Large intestine (tissue), 3 donors: ENCODE data around the gene PCNX4. TPM values are rescaled to one million over a fixed set of nuclear protein-coding genes. Genes with fewer than 3 reads are reported as not detected.

Source experiments
- DNase-seq, 2 donors: peaks; one replicate each; pipeline versions ENCODE4 v3.0.0 to v3.0.0-alpha.2; 2013
- H3K27ac ChIP-seq: one replicate; pipeline ENCODE4 v1.5.1; 2013; ENCODE audit warnings: low read length
- H3K27me3 ChIP-seq: 2 replicates; pipeline ENCODE4 v1.6.1; 2013; ENCODE audit warnings: low read length; ENCODE audit not compliant: control insufficient read depth, insufficient read depth
- H3K36me3 ChIP-seq: 2 replicates; pipeline ENCODE4 v1.6.1; 2013; ENCODE audit warnings: low read length; ENCODE audit not compliant: control insufficient read depth, insufficient read depth
- H3K4me1 ChIP-seq: one replicate; pipeline ENCODE4 v1.6.1; 2013; ENCODE audit warnings: low read length; ENCODE audit not compliant: control insufficient read depth, insufficient read depth
- H3K4me3 ChIP-seq: one replicate; pipeline ENCODE4 v1.5.1; 2013; ENCODE audit warnings: low read length
- H3K9me3 ChIP-seq: one replicate; pipeline ENCODE4 v1.6.1; 2013; ENCODE audit warnings: mild to moderate bottlenecking, low read depth, low read length, moderate library complexity; ENCODE audit not compliant: control insufficient read depth
- WGBS: methylation state at CpG from one replicate; pipeline ENCODE4 v1.1.5; 2013; ENCODE audit warnings: low lambda C conversion rate; ENCODE audit not compliant: insufficient coverage; 5-methylcytosine and 5-hydroxymethylcytosine counted together
- polyA plus RNA-seq: library from polyadenylated mRNA; unstranded; fragments of 120-200 nt; gene quantifications from one replicate; pipeline ENCODE4 v1.2.1, GENCODE V29; 2013

Gene PCNX4
- polyA plus RNA-seq, 1 donor, result 48.4 TPM

DNA sequence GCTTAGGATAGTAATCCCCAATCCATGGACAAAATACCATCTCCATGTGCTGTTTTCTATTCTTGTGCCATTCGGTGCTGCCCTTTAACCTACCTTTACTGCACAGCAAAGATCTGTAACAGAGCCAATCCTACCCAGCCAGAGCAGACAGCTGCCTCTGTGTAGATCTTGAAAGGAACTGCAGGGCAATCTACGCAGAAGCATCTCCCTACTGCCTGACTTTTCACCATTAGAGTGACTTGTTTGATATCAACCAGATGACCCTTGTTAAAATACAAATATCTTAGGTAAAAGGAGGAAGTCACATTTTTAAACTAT lies 123.4 kb downstream of the PCNX4 start:
- Histone ChIP-seq H3K27ac (peak overlapping the region; percentile 4), H3K36me3 (no peaks in the 10 kb centered on the region), H3K4me1 (no peaks in the 10 kb centered on the region), H3K9me3 (no peaks in the 10 kb centered on the region), H3K4me3 (no peak overlapping the region), H3K27me3 (peaks cover 2% of the 10 kb centered on the region)
- no CpG with 5 or more reads among the region's 2 CpGs for WGBS
- peak in 1 of 2 donors; percentile 21 for DNase-seq

DNA sequence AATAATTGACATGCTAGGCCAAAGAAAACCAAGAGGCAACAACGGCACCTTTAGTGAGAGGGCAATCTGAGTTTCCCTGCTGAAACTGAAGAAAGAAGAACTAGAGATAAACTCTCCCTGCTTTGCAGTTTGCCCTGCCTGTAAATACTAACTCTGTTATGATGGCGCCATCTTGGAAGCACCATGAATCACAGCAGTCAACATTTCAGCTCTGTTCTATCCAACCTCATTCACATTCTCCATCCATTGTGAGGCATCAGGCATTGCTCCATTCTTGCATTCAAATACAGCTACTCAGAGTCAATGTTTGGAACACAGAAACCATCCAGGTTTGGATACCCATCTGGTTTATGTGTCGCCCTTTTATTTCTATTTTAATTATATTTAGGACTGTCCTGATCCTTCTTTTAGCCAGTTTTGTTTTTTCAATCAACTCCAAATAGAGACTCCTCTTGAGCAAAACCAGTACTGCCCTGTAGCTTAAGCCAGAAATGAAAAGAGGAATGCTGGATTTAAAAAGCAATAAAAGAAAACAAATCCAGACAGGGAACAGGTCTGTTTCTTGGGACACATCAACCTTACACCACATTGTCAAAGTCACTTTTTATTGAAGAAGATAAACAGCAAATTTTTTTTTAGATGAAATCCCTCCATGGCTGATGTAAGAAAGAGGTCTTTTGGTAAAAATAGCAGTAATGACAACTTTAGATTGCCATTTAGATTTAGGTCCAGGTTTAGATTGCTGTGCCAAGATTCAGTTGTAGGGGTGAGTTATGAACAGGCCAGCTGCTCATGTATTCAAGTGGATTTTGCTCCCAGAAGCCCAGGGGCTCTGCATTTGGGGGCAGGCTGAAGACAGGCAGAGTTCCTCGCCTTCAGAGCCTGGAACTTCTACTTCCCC lies 124.0 kb downstream of the PCNX4 start:
- no peak overlapping the region for H3K4me3 ChIP-seq
- no peak for DNase-seq
- no peaks in the 10 kb centered on the region for H3K4me1 ChIP-seq
- peak overlapping the region; percentile 4 for H3K27ac ChIP-seq
- H3K9me3 ChIP-seq, result no peaks in the 10 kb centered on the region
- peaks cover 2% of the 10 kb centered on the region for H3K27me3 ChIP-seq
- no peaks in the 10 kb centered on the region for H3K36me3 ChIP-seq
- 100% methylated on average over 1 of the region's 4 CpGs for WGBS

DNA sequence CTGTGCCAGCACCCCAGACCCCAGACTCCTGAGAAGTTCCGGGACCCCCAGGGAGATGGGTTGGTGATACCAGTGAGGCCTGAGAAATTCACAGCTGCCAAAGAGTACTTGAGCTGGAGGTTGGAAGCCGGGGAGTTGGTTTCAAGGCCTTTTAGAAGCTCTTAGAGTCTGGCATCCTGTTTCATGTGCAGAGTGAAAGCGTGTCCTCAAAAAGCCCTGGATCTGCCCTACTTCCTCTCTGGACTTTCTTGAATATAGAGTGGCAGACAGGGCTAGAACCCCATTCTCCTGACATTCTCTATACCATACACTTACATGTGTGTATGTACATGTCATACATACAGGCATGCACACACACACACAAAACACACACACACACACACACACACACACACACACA lies 126.0 kb downstream of the PCNX4 start:
- WGBS, result no CpG with 5 or more reads among the region's 3 CpGs
- DNase-seq, result no peak
- Histone ChIP-seq H3K36me3 (no peaks in the 10 kb centered on the region), H3K4me1 (no peaks in the 10 kb centered on the region), H3K4me3 (no peak overlapping the region), H3K9me3 (no peaks in the 10 kb centered on the region), H3K27me3 (no peaks in the 10 kb centered on the region), H3K27ac (no peak overlapping the region)

Other genes starting within 250 kb of the PCNX4 start
- gene RTN1, start 221.1 kb upstream of the PCNX4 start, polyA plus RNA-seq, result 45.0 TPM
- gene LRRC9, start 171.8 kb upstream of the PCNX4 start, polyA plus RNA-seq, result 0.13 TPM
- gene DHRS7, start 73.5 kb downstream of the PCNX4 start, polyA plus RNA-seq, result 281 TPM
- 46.5 TPM for gene PPM1A, start 157.3 kb downstream of the PCNX4 start, polyA plus RNA-seq